HepG2 (cell line): Measurements from ENCODE around the gene CTNNA3. TPM values are rescaled to one million over a fixed set of nuclear protein-coding genes. Genes with fewer than 3 reads are reported as not detected.

Experiments used
- ATAC-seq: fragments of 200-7000 bp; cut with Tn5 transposase; 3 replicates; pipeline ENCODE4 v1.9.1; 2020; ENCODE audit warnings: mild to moderate bottlenecking, moderate library complexity
- BruUV-seq: library from RNA; stranded (reverse); fragments of 400-500 nt; replicated peaks from 2 replicates; lab custom pipeline; 2021; lab: Mats Ljungman, UMichigan
- CTCF ChIA-PET: fragments of 300-600 bp; formaldehyde crosslinking; extraction: SDS; loops from one replicate; lab custom pipeline; 2021; ENCODE audit warnings: low total read pairs, inconsistent platforms, low intra/inter-chr PET ratio; lab: Yijun Ruan, JAX
- POLR2A ChIA-PET: fragments of 350-600 bp; sonication (Branson Sonifier 250); formaldehyde crosslinking; loops from one replicate; lab custom pipeline; 2020; ENCODE audit warnings: antibody characterized with exemption, inconsistent platforms; lab: Yijun Ruan, JAX
- DNase-seq: peaks from one replicate; pipeline ENCODE4 v3.0.0-alpha.2; 2015; ENCODE audit warnings: low spot score
- FAIRE-seq: peaks from 3 replicates; lab custom pipeline; 2011; peaks lifted over from hg19 to GRCh38; lab: Jason Lieb, UNC
- H2AFZ ChIP-seq: one replicate; pipeline ENCODE4 v1.6.1; 2011; ENCODE audit warnings: low read length, inconsistent platforms
- H3K27ac ChIP-seq: fragments of 300-600 bp; 3 replicates; pipeline ENCODE4 v1.8.0; 2011; ENCODE audit warnings: mixed run types, mild to moderate bottlenecking, mixed read lengths, low read length, inconsistent platforms; ENCODE audit not compliant: insufficient read depth; ENCODE audit errors: extremely low read length
- H3K27me3 ChIP-seq, 2 experiments: fragments of 200-600 bp in 1 of 2; 2 replicates in 1 of 2; 3 replicates in 1 of 2; pipeline versions ENCODE4 v1.6.0 to v1.8.0; 2011; ENCODE audit warnings: low read length in 2 of 2, mild to moderate bottlenecking in 2 of 2, moderate library complexity in 2 of 2, inconsistent platforms in 1 of 2; ENCODE audit not compliant: insufficient read depth in 2 of 2, control insufficient read depth in 1 of 2
- H3K36me3 ChIP-seq, 2 experiments: fragments of 200-600 bp in 1 of 2; replicated peaks in 1 of 2; 2 replicates in 1 of 2; 3 replicates in 1 of 2; pipeline versions ENCODE4 v1.5.1 to v1.8.0; 2011; ENCODE audit warnings: low read length in 2 of 2, inconsistent platforms in 1 of 2; ENCODE audit not compliant: insufficient read depth in 2 of 2, control insufficient read depth in 1 of 2
- H3K4me1 ChIP-seq: 2 replicates; pipeline ENCODE4 v1.5.1; 2012; ENCODE audit warnings: low read length, inconsistent platforms; ENCODE audit not compliant: insufficient read depth
- H3K4me2 ChIP-seq: 2 replicates; pipeline ENCODE4 v1.6.0; 2011; ENCODE audit warnings: low read depth, low read length, inconsistent platforms
- H3K4me3 ChIP-seq, 3 experiments: fragments of 200-600 bp in 1 of 3; sonication (generic), shearing (Covaris generic) in 1 of 3; replicated peaks in 1 of 3; 2 replicates each; pipeline ENCODE4 v1.5.1; 2011 to 2016; ENCODE audit warnings: low read length in 3 of 3, inconsistent platforms in 2 of 3, low read depth in 2 of 3, mild to moderate bottlenecking in 2 of 3, control low read depth in 1 of 3, mixed read lengths in 1 of 3; ENCODE audit not compliant: insufficient read depth in 1 of 3
- H3K79me2 ChIP-seq: one replicate; pipeline ENCODE4 v1.6.1; 2011; ENCODE audit warnings: low read length, inconsistent platforms; ENCODE audit not compliant: insufficient read depth
- H3K9ac ChIP-seq: 2 replicates; pipeline ENCODE4 v1.6.0; 2011; ENCODE audit warnings: mild to moderate bottlenecking, low read depth, low read length, inconsistent platforms; ENCODE audit not compliant: insufficient read depth
- H3K9me3 ChIP-seq: 2 replicates; pipeline ENCODE4 v1.5.1; 2012; ENCODE audit warnings: mild to moderate bottlenecking, low read length
- H4K20me1 ChIP-seq: 2 replicates; pipeline ENCODE4 v1.6.0; 2011; ENCODE audit warnings: inconsistent platforms, mild to moderate bottlenecking, low read length, moderate library complexity; ENCODE audit not compliant: insufficient read depth
- BHLHE40 ChIP-seq: IDR thresholded peaks from 2 replicates; pipeline ENCODE4 v1.6.1; 2011; ENCODE audit warnings: low read length, improper control_type of control experiment
- MLLT10 ChIP-seq: sonication (generic); formaldehyde crosslinking; IDR thresholded peaks from 2 replicates; pipeline ENCODE4 v1.4.0; 2020; ENCODE audit warnings: missing genetic modification reagents
- NAIF1 ChIP-seq: sonication (generic); formaldehyde crosslinking; IDR thresholded peaks from 2 replicates; pipeline ENCODE4 v1.5.0; 2020; ENCODE audit warnings: mild to moderate bottlenecking, missing genetic modification reagents, borderline replicate concordance
- NFYC ChIP-seq: IDR thresholded peaks from 2 replicates; pipeline ENCODE4 v1.6.1; 2016; ENCODE audit warnings: missing genetic modification reagents, missing compliant biosample characterization
- PREB ChIP-seq: sonication (generic); formaldehyde crosslinking; IDR thresholded peaks from 2 replicates; pipeline ENCODE4 v1.4.0; 2020; ENCODE audit warnings: missing genetic modification reagents
- SATB2 ChIP-seq: sonication (generic); formaldehyde crosslinking; IDR thresholded peaks from 2 replicates; pipeline ENCODE4 v1.5.0; 2020; ENCODE audit warnings: missing genetic modification reagents
- SIX1 ChIP-seq: sonication (generic); formaldehyde crosslinking; IDR thresholded peaks from 2 replicates; pipeline ENCODE4 v1.4.0; 2020; ENCODE audit warnings: missing genetic modification reagents, borderline replicate concordance
- ZIK1 ChIP-seq: sonication (generic); formaldehyde crosslinking; IDR thresholded peaks from 2 replicates; pipeline ENCODE4 v1.5.0; 2020; ENCODE audit warnings: mild to moderate bottlenecking, low read depth, missing genetic modification reagents, borderline replicate concordance
- ZNF251 ChIP-seq: sonication (generic); formaldehyde crosslinking; IDR thresholded peaks from 2 replicates; pipeline ENCODE4 v1.9.0; 2021; ENCODE audit warnings: mild to moderate bottlenecking, missing genetic modification reagents
- ZNF761 ChIP-seq: sonication (generic); formaldehyde crosslinking; conservative IDR thresholded peaks from 2 replicates; pipeline ENCODE4 v1.4.0; 2020; ENCODE audit warnings: mild to moderate bottlenecking, missing genetic modification reagents
- ZNF790 ChIP-seq: sonication (generic); formaldehyde crosslinking; IDR thresholded peaks from 2 replicates; pipeline ENCODE4 v1.8.0; 2022; ENCODE audit warnings: missing genetic modification reagents, mild to moderate bottlenecking, borderline replicate concordance
- ZNF883 ChIP-seq: sonication (generic); formaldehyde crosslinking; IDR thresholded peaks from 2 replicates; pipeline ENCODE4 v1.5.1; 2020; ENCODE audit warnings: mild to moderate bottlenecking, missing genetic modification reagents; ENCODE audit errors: not compliant biosample characterization
- WGBS: methylation state at CpG from one replicate; pipeline ENCODE4 v1.1.6; 2017; ENCODE audit warnings: low lambda C conversion rate; 5-methylcytosine and 5-hydroxymethylcytosine counted together
- in situ Hi-C: cut with HindIII; loops from 2 replicates; pipeline ENCODE4 v1.10.0; 2017; ENCODE audit warnings: low pct_unique_long_range_greater_than_20kb; ENCODE audit not compliant: extremely low pct_ligation_motif_present
- intact Hi-C: fragments of 100-400 bp; cut with micrococcal nuclease; formaldehyde crosslinking; loops from one replicate; pipeline ENCODE4 v1.10.0; 2022; ENCODE audit not compliant: unreplicated experiment
- polyA plus RNA-seq, 8 experiments: library from polyadenylated mRNA; depleted of rRNA in 3 of 8; stranded (reverse) in 7 of 8; unstranded in 1 of 8; fragments of >200 nt; fragmentation: Illumina TruSeq in 4 of 8; extraction: Trizol in 4 of 8; gene quantifications; 2 replicates each; pipeline versions ENCODE4 v1.2.1 to v1.2.3, GENCODE V29; 2011 to 2016; ENCODE audit warnings: low read depth in 4 of 8, missing spikeins in 1 of 8, mixed read lengths in 1 of 8; ENCODE audit not compliant: insufficient read depth in 1 of 8
- total RNA-seq, 5 experiments: library from RNA; depleted of rRNA; stranded (reverse); fragments of >200 nt; fragmentation: Illumina TruSeq; extraction: Trizol; gene quantifications; 2 replicates each; pipeline ENCODE4 v1.2.3, GENCODE V29; 2016; ENCODE audit warnings: low read depth in 1 of 5

Gene CTNNA3
- total and polyA plus RNA-seq, 2 of the 13 experiments (the other 11 are each of a cell fraction or from before 2014, with no cell fraction given), result not detected

- intact Hi-C loops, result no loop called here
- Histone ChIP-seq H4K20me1 (no peaks in the 10 kb centered on the region), H3K79me2 (no peaks in the 10 kb centered on the region), H2AFZ (no peak overlapping the region), H3K4me3 (no peak overlapping the region), H3K27ac (no peak overlapping the region), H3K36me3 (no peaks in the 10 kb centered on the region), H3K9ac (no peak overlapping the region), H3K9me3 (peaks cover 4% of the 10 kb centered on the region; the same call in 1 of the 2 replicates), H3K4me1 (peaks cover 14% of the 10 kb centered on the region), H3K4me2 (no peak overlapping the region), H3K27me3 (no peaks in the 10 kb centered on the region)
- FAIRE-seq (no peak), ATAC-seq (no peak), DNase-seq (no peak)
- WGBS, result 83% methylated on average over 2 of the region's 2 CpGs
- in situ Hi-C loops, result no loop called here
- CTCF ChIA-PET, result no interaction called here
- TF ChIP-seq ZNF761, result no peak
- TF ChIP-seq NFYC (CRISPR knock-in tag), result no peak
- TF ChIP-seq NAIF1 (CRISPR knock-in tag), result no peak
- TF ChIP-seq ZNF790 (CRISPR knock-in tag), result no peak
- TF ChIP-seq ZNF883 (CRISPR knock-in tag), result no peak
- no peak for TF ChIP-seq ZIK1 (CRISPR knock-in tag)
- no peak for TF ChIP-seq ZNF251
- no peak for TF ChIP-seq SATB2 (CRISPR knock-in tag)
- no peak for TF ChIP-seq PREB (CRISPR knock-in tag)
- no peak for TF ChIP-seq SIX1 (CRISPR knock-in tag)
- TF ChIP-seq MLLT10, result no peak
- no peak for TF ChIP-seq BHLHE40
- POLR2A ChIA-PET, result no interaction called here
- BruUV-seq, result no TSS peak
Observed at GRCh38 chr10:66575251-66575855, 1120.6 kb downstream of the CTNNA3 start.
